Measurements from ENCODE around the gene ANKRD13B.
"Not testable (repeated sequence)": the region's sequence is repeated elsewhere in the genome, so short reads cannot be mapped to it uniquely, and the experiment has no call there.

The ANKRD13B gene

DNA sequence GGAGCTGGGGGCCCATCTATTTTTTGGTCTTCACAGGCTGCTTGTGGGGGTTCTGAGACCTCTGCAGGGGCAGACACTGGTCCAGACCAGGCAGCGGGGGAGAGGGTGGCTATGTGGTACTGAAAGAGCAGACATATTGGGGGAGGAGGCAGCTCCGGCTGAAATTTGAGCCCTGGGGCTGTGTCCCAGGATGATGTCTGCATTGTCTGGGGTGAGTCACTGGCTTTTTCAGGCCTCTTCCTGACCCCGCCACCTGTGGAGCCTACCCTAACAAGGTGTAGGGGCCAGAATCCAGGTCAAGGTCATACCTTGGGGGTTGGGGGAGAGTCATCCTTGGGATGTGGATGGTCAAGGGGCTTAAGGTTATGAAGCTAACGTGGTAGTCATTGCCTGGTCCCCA, 27.3 kb downstream of the ANKRD13B start:
- no peak for DNase-seq

DNA sequence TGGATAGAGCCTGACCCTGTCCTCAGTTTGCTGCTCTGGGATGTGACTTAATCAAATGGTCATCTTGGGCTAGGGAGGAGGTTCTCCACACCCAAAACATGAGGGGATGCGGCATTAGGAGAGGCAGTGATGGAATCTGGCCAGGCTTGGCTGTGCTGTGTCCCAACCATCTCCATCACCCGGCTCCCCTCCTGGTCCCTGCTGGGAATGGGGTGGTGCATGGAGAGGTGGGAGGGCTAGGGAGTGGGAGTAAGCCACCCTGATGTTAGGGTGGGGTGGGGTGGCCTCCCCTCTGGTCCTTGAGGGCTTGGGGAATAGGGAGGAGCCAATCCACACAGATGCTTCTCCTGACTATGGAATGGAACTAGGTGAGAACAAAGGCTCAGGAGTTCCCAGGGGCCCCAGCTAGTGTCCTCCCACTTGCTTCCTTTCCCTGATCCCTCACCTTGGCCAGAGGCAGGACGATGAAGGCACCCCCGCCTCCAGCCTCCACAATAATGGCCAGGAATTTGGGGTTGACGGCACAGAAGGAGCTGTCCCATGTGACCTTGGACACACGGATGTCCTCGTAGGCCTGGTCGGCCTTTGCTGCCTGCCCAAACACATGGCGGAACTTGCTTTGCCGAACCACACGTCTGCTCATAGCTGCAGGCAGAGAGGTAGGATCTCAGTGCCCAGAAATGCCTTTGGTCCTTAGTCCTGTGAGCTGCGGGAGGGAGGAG, 28.0 kb downstream of the ANKRD13B start:
- DNase-seq = no peak

DNA sequence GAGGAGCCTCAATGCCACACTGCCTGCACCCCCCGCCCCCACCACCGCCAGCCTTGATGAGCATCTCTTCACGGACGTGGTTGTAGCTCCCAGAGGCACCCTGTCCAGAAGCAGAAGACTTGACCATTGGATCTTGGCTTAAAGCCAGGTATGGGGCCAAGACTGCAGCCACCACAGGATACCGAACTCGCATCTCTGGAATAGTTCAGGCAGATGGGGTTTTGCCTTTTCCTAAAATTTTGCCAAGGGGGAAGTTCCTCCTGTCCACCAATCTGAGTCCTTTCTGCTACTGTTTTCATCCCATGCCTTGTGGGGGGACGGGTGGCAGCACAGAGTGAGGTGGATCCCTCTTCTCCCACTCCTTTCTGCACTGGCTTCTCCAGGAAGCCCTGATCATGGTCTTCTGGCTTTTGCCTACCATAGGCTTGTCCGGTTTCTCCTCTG, 28.8 kb downstream of the ANKRD13B start:
- DNase-seq = no peak

DNA sequence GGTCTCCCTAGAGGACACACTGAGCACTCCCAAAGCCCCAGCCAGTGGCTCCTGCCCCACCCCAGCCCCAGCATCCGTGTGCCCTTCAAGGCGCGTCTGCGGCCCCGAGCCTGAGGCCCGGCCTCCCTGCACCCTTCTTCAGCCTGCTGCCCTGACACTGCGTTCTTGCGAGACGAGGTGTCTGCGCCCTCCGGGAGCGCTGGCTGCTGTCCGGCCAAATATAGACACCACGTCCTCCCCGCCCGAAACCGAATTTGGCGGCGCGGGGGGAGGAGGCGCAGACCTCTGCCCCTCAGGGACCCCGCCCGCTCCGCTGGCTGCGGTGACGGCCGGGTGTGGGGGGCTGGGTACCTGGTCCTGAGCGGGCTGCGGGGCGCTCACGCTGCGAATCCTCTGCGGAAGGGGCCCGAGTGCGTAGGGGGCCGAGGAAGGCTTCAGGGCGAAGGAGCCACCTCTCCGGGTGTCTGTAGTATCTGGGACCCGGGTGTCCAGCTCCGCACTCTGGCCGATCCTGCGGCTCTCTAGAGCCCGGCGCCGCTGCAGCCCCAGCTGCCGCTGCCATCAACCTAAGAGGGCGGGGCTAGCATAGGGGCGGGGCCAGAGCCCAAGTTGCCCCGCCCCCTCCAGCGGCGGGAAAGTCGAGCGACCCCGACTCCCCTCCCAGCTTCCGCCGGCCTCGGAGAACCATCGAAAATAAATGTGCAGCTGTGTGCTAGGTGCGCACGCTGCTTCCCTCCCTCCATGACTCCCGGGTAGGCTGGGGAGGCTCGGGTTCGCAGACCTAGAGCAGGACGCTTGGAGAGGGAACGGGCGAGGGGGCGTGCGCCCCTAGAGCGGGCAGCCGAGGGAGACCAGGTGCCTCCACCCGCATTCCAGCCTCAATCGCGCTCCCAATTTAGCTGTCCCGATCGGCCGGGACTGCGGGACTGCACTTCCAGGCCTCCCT, 29.7 kb downstream of the ANKRD13B start, which contains the start of gene CORO6:
Gene CORO6, minus strand, starts transcription at position 576 of the 946 bp plus-strand sequence. CDS start 1,491 bp downstream, outside the sequence.
- DNase-seq = no peak

DNA sequence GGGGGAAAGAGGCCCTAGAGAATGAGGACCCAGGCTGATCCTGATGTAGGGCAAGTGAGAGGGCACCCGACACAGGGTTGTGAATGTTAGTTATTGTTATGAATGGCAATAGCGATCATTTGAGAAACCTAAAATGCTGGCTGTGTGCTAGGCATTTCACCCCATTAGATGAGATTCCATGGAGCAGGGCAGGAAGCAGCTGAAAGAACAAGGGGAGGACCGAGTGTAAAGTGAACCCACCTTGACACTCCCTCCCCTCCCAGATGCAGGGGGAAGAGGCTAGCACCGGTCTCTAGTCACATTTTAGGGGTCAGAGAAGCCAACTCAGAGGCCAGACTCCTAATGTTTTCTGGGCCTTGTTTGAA, 30.3 kb downstream of the ANKRD13B start:
- no peak for DNase-seq

DNA sequence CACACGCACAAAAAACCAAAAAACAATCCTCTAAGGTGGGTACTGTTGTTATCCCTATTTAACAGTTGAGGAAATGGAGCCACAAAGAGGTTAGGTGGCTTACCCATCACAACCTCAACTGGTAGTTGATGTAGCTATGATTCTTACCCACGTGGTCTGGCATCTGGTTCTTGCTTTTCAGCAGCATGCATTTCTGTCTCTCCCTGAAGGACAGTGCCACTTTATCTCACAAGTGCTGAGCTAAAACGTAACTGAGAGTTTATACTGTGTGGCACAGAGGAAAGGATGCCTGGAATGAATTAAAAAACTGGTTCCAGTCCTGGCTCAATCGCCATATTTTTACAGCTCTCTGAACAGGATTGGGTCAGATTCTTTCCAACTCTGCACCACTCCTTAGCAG, 31.7 kb downstream of the ANKRD13B start:
- DNase-seq = no peak

DNA sequence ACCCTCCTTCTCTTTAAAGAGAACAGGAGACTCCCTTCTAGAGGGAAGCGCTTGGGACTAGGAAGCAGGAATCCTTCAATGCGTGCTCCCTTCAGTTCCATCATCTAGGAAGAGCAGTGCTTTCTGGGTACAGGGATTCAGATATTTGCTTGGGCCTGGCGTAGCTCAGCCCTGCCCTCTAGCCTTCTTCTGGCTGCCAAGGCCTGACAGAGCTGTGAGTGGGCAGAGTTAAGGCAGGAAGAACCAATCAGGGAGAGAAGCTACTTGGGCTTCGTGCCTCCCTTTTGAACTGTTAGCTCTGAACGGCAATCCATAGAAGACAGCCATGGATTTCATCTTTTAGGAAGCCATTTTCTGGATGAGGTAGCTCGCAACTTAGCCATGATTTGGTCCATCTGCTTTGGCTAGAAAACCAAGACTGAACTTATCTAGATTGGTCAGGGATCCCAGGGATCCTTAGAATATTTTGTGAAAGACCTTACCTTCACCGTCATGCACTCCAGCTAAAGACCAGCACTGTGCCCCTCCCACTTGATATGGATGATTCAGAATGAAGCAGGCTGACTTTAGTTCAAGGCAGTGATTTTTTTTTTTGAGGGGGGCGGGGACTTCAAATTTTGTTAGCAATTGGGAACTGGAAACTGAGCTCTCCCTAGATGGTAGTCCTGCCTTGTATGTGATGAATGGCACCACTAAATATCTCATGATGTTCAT, 32.3 kb downstream of the ANKRD13B start:
- no peak for DNase-seq

DNA sequence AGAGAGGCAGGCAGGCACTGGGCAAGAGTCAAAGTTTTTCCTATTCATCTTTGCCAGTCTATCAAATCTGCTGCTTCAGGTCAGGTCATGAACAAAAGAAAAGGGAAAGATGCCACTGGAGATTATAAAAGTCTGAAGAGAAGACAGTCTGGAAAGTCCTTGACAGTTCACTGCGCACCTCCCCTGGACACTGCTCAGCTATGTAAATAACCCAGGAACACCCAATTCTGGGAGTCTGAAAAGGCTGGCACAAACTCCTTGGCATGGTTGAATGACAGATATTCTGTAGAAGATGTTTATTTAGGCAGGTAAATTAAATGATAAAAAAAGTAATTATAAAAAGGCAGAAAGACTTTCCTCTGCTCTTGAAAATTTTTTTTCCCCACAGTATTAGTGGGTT, 35.0 kb downstream of the ANKRD13B start:
- DNase-seq = no peak

DNA sequence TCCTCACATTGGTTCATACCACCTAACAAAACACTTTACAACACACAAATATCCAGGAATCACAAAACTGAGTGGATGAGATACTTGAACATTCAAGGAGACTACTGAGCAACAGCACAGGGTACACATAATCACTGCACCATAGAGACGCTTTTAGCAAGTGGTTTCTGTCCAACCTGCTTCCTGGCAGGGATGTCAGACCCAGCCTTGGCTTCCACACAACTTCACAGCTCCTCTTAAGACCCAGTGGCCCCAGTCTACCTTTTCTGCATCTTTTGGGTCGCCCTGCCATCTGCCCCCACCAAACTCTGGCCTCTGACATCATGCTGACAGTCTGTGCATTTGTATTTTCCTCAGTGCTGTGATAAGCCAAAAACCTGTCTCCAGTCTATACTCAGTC, 35.7 kb downstream of the ANKRD13B start:
- no peak for DNase-seq

DNA sequence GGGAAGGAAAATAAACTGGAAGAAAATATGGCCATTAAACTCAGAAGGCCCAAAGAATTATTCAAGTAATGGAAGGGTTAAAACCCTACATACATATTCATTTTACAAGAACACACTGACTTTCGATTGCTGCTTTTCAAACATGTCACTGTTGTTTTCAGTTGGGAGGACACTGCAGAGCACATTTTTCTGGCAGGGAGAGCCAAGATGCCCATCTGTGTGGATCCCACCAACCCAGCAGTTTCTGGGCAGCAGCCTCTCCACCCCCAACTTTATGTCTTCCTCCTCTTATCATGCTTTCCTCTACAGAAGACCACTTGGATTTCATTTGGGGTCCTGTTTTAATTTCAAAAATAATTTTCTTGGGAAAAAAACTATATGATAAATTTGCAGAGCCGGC, 36.9 kb downstream of the ANKRD13B start:
- no peak for DNase-seq

DNA sequence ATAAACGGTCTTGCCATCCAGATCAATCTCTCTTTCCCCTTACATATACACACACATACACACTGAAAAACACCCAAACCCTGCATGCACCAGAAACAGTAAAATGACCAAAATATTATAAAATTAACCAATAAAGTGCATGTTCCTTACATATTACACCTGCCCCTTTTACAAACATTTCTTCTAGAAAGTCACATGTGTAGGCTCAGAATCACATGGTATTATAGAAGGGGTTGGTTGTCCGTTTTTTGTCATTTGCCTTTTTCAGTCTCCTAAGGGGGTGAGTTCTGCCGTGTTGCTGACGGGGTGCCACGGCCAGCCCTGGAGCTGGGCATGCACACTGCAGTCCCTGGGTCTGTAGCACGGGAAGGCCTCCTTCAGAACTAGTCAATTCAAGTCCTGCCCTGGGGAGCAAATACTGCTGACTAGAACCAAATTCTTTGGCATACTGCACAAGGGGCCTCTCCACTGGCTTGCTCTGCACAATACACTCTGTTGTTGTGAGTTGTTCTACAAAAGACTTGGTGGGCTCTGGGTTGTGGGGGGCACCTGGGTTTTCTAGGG, 37.8 kb downstream of the ANKRD13B start:
- no peak for DNase-seq

DNA sequence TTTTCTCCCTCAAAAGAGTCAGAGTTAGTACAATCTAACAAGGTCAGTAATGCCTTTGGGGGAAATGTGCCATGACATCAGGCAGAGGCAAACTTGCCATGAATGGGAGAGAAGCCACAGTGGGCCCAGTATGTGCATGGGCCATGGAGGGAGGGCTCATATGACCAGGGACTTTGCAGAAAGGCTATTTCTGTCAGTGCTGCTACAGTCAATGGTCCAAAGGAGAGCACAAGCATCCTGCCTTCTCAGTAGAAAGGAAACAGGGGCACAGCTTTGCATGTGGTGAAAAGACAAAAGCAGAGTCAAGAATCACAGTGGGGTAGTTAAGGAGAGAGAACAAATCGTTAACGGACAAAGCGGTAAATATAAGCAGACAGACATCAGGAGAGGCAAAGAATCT, 41.0 kb downstream of the ANKRD13B start:
- no peak for DNase-seq

DNA sequence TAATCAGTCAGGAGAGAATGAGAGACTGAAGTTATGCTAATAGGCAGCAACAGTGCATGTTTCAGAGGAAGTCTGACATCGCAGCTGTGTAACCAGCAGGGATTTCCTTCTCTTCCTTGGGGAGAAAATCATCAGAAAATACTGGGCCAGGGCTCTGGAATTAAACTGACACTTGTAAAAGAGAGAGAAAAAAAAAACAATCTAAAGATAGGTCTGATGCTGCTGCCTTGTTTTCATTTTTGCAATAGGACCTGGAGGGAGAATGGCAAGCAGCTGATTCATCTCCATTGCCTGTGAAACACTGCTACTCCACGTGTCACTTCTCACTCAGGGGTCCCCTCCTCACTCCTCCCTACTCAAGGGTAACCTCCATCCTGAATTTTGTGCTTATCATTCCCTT, 47.5 kb downstream of the ANKRD13B start:
- no peak for DNase-seq

DNA sequence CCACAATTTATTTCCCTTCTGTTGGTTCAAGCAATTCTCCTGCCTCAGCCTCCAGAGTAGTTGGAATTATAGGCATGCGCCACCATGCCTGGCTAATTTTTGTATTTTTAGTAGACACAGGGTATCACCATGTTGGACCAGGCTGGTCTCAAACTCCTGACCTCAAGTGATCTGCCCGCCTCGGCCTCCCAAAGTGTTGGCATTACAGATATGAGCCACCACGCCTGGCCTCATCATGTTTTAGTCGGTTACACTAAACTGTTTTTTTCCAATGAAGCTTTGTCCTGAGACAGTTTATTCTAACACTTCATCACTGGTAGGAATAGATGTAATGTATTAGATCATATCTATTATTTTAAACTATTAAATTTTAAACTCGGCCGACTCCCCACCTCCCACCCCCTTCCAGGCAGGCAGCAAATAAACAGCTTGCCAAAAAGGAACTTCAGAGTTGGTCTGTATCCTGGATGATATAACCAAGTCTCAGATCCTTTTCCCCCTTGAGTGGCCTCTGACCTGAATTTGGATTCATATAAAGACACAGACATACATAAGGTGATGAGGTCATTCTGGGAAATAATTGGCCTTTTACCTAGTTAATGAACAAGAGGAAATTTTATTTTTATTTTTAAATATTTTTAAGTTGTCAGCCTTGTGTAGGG, 48.2 kb downstream of the ANKRD13B start:
- DNase-seq = no peak

DNA sequence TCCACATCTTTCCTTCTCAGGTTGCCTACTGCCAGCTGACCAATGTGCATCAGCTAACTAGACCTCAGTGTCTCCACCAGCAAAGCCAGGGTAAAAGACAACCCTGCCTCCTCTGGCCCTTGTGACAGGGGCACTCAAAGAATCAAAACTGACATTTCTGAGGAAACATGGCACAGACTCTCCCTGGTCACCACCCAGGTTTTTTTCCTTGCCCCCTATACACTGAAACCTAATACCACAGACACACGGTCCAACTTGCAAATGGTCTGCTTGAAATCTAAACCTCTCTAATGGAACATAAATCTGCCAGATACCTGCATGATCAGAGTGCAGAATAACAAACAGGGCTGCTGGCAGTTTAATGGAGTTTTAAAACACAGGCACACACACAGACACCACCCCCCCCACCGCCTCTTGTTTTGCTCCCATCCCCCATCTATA, 49.3 kb downstream of the ANKRD13B start:
- no peak for DNase-seq

DNA sequence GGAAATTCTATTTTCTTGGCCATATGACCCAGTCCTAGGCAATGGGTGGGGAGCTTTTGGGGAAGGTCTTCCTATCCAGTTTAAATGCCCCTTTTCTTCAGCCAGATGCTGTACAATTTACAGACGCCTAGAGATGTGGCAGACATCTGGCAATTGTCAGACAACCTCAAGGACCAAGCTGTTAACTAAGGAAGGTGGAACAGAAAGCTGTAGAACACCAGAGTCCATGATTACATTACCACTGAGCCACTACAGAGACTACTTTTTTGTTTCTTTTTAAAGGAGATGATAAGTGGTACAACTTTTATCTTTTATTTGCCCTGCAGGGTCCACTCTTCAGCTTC, 50.9 kb downstream of the ANKRD13B start:
- no peak for DNase-seq

DNA sequence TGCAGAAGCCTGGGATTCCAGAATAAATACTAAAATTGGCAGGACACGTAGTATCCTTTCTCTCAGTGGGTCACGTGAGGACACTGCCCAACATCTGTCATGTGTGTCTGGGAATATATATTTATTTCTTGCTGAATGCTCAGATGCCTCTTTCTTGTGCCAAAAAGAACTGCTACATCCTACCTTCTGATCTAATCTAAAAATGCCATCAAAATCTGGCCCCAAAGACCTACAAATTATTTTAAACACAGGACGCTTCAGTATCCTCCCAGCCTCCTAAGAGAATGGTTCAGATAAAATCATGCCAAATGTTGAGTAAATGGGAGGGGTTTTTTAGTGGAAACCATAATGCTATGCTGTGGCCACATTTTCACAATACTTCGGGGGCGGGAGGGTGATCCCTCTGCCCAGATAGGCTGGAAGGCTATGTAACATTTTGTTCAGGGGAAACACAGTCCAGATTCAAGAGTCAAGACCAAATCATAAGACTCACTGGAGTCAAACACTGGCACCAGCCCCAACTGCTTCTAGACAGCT, 52.7 kb downstream of the ANKRD13B start:
- DNase-seq = no peak

DNA sequence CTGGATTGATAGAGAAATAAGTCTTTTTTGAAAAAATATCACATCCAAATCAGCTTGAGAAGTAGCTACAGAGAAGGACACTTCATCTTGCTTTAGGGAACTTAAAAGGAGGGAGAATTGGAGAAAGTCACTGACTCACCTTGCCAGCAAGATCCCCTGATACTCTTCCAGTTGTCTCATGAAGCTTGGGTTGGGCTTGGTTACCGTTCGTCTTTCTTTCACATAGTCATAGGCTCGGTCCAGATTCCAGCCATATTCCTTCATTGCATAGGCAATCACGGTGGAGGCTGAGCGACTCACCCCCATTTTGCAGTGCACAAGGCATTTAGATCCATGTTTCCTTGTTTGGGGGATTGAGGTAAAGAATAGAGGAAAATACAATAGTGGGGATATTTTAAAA, 55.1 kb downstream of the ANKRD13B start:
- no peak for DNase-seq

DNA sequence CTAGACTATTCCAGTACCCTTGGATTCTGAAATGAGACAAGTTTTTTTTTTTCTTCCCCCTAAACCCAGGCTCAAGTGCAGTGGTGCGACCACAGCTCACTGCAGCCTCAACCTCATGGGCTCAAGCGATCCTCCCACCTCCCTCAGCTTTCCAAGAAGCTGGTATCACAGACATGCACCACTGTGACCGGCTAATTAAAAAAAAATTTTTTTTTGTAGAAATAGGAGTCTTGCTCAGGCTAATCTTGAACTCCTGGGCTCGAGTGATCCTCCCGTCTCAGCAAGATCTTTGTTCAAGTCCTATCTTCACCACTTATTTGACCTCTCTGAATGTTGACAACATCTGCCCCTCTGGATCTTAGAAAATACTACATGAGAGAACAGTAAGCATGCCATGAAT, 56.4 kb downstream of the ANKRD13B start:
- no peak for DNase-seq

DNA sequence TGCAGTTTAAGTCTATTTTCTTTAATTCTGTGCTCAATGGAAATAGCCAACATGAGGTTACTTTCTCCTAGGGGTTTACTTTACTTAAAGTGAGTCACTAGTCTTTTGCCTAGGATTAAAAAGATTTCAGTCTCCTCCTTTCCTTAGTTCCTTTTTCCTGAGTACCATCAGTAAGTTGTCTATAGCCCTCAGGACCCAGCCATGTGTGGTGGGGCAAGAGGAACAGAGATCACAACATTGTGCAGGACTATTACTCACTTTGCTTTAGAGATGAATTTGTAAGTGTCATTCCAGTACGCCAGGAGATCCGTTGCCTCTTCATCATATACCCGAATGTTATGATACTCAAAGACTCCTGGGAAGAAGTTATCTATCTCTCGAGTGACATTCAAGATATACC, 57.5 kb downstream of the ANKRD13B start:
- no peak for DNase-seq

DNA sequence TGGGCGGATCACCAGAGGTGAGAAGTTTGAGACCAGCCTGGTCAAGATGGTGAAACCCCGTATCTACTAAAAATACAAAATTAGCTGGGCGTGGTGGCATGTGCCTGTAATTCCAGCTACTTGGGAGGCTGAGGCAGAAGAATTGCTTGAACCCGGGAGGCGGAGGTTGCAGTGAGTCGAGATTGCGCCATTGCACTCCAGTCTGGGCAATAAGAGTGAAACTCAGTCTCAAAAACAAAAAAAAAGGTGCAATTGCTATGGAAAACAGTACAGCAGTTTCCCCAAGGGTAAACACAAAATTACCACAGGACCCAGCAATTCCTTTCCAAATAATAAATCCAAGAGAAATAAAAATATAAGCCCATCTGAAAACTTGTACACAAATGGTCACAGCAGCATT, 59.0 kb downstream of the ANKRD13B start:
- DNase-seq = not testable (repeated sequence)

DNA sequence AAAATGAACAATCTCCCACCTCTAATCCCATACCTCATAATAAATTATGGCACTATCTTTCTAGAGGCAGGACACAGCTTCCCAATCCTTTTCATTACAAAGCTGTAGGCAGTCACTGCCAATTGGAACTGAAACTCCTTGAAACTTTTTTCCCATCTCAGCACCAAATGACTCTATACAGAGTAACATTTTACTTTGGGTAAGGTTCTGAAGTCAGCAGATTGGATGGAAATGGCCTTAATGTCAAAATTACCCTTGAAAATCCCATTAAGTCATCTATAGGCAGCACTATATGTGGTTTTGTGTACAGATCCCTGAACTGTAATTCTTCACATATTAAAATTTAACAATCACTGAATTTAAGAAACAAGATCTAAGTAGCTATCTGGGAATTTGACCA, 60.0 kb downstream of the ANKRD13B start:
- DNase-seq = no peak

Measured in NCI-H187 (cell line).